PFSK-1 (cell line): ENCODE measurements around the gene ARHGEF10L.

Source experiments
- POLR2AphosphoS5 ChIP-seq: IDR thresholded peaks from 2 replicates; pipeline ENCODE4 v1.6.1; 2012; ENCODE audit warnings: low read depth, mild to moderate bottlenecking, control low read depth, low read length, moderate library complexity
- TAF1 ChIP-seq: IDR thresholded peaks from 2 replicates; pipeline ENCODE4 v1.6.1; 2012; ENCODE audit warnings: low read length, control low read depth, borderline replicate concordance; ENCODE audit not compliant: insufficient read depth
- TF ChIP-seq, protein P1 (sequence below), 2 experiments: IDR thresholded peaks; 2 replicates each; pipeline versions ENCODE4 v1.6.1 to v1.8.0; 2011 to 2012; ENCODE audit warnings: low read depth in 2 of 2, low read length in 2 of 2, control low read depth in 1 of 2, inconsistent platforms in 1 of 2, mild to moderate bottlenecking in 1 of 2, moderate library complexity in 1 of 2; ENCODE audit not compliant: insufficient read depth in 1 of 2

DNA sequence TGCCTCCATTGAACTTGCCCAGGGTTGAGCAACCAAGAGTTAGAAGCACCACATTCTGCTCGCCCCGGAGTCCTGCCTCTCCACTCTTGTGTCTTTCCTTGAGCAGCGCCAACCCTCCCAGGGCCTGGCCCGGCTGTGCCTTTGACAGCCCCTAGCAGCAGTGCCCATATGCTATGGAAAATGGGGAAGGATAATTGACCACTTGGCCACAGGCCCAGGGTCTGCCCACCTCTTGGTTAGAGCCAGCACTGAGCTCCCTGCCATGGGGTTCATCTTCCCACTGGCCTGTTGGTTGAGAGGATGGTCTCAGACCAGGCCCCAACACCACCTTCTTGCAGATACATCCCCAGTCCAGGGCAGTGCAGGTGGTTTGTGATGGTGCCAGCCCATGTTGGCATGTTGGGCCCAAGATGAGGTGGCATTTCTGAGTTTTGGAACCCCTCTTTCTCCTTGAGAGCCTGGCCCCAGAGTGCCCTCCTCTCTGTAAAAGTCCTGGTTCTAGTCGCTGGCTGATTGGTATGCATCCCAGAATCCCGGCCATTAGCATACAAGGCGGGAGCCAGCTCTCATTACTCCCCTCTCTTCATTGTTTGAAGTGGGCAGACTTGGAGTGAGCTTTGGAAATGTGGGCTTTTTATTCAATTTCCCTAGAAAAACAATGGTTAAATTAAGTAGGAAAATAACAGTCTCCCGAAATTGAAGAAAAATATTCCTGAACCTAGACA, 7.6 kb downstream of the ARHGEF10L start:
- TF ChIP-seq POLR2AphosphoS5 (no peak), TAF1 (no peak)
- TF ChIP-seq, protein P1, sequence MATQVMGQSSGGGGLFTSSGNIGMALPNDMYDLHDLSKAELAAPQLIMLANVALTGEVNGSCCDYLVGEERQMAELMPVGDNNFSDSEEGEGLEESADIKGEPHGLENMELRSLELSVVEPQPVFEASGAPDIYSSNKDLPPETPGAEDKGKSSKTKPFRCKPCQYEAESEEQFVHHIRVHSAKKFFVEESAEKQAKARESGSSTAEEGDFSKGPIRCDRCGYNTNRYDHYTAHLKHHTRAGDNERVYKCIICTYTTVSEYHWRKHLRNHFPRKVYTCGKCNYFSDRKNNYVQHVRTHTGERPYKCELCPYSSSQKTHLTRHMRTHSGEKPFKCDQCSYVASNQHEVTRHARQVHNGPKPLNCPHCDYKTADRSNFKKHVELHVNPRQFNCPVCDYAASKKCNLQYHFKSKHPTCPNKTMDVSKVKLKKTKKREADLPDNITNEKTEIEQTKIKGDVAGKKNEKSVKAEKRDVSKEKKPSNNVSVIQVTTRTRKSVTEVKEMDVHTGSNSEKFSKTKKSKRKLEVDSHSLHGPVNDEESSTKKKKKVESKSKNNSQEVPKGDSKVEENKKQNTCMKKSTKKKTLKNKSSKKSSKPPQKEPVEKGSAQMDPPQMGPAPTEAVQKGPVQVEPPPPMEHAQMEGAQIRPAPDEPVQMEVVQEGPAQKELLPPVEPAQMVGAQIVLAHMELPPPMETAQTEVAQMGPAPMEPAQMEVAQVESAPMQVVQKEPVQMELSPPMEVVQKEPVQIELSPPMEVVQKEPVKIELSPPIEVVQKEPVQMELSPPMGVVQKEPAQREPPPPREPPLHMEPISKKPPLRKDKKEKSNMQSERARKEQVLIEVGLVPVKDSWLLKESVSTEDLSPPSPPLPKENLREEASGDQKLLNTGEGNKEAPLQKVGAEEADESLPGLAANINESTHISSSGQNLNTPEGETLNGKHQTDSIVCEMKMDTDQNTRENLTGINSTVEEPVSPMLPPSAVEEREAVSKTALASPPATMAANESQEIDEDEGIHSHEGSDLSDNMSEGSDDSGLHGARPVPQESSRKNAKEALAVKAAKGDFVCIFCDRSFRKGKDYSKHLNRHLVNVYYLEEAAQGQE (IDR thresholded peaks at IDR 0.05; ENCODE audit: insufficient read depth in 1 of 2, low read depth in 2 of 2, low read length in 2 of 2) = no peak
